Upper lobe of left lung (tissue), 4 donors: ENCODE measurements around the gene SMTNL1.

Experiments
- POLR2A ChIP-seq, 4 donors: fragments of 450-650 bp; IDR thresholded peaks; one replicate each; pipeline ENCODE4 v1.5.1; 2016 to 2017; ENCODE audit warnings: antibody characterized with exemption in 4 of 4, mild to moderate bottlenecking in 2 of 4
- POLR2AphosphoS5 ChIP-seq, 2 donors: sonication (generic); formaldehyde crosslinking; IDR thresholded peaks; one replicate each; pipeline ENCODE4 v1.5.1; 2017; ENCODE audit warnings: antibody characterized with exemption in 2 of 2
- TF ChIP-seq, protein P1 (sequence below), 6 experiments: fragments of 450-650 bp in 4 of 6; fragments of 200-600 bp in 2 of 6; sonication (generic) in 2 of 6; IDR thresholded peaks; one replicate each; pipeline ENCODE4 v1.5.1; 2016 to 2019; ENCODE audit warnings: antibody characterized with exemption in 6 of 6

DNA sequence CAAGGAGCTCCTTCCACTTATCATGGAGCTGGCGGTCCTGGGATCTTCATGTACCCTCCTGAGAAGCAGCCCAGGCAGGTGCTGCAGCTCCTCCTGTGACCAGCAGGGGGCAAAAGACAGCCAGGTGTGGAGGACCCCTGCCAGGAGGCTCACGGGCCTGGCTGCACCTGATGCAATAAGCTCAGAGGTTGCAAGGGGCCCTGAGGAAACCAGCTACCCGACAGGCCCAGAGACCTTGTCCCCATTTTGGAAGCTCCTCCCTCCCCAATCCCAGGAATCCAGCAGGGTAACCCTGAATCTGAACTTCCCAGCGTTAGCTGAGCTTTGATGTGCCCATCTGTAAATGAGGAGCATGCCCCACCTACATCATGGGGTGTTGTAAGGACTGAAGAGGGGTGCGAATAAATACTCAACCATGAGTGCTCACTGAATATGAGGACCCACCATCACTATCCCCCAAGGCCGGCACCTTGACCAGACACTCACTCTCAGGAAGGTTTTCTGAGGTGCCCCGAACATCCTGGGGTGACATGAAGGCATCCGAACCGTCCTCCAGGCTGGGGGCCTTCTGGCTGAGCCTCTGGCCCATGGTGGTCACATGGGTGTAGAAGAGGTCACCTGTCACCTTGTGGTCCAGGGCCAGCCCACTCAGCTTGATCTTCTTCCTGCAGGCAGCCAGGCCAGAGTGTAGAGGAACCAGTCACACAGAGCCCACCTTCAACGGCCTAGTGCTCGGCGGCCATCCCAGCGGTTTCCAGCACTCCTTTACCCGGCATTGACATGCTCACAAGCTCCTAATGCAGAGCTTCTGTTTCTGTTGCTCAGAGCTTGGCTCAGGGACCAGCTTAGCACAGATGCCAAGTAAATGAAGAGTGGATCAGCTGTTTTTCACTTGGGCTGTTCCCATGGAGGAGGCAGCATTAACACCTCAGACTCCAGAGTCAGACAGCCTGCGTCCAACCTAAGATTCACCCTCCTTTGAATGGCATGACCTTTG is 43.6 kb upstream of the SMTNL1 start:
- TF ChIP-seq, protein P1, sequence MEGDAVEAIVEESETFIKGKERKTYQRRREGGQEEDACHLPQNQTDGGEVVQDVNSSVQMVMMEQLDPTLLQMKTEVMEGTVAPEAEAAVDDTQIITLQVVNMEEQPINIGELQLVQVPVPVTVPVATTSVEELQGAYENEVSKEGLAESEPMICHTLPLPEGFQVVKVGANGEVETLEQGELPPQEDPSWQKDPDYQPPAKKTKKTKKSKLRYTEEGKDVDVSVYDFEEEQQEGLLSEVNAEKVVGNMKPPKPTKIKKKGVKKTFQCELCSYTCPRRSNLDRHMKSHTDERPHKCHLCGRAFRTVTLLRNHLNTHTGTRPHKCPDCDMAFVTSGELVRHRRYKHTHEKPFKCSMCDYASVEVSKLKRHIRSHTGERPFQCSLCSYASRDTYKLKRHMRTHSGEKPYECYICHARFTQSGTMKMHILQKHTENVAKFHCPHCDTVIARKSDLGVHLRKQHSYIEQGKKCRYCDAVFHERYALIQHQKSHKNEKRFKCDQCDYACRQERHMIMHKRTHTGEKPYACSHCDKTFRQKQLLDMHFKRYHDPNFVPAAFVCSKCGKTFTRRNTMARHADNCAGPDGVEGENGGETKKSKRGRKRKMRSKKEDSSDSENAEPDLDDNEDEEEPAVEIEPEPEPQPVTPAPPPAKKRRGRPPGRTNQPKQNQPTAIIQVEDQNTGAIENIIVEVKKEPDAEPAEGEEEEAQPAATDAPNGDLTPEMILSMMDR (IDR thresholded peaks at IDR 0.05): peak; percentile 79 to 93 (median 90)
- no peak for TF ChIP-seq POLR2A (IDR thresholded peaks at IDR 0.05)
- TF ChIP-seq POLR2AphosphoS5 (IDR thresholded peaks at IDR 0.05): no peak
